ENCODE results near the gene SHC3. TPM values are rescaled to one million over a fixed set of nuclear protein-coding genes. Genes with fewer than 3 reads are reported as not detected.

The SHC3 gene
- total and polyA plus RNA-seq, 2 donors (not counting 1 experiment from before 2014, with no cell fraction given) = 1.7 to 16.2 TPM

GRCh38 chr9:89053301-89053700 is 125.3 kb downstream of the SHC3 start:
- Histone ChIP-seq H3K27me3 (ENCODE audit: control insufficient read depth, insufficient read depth, low read length) (no peaks in the 10 kb centered on the region), H3K4me1 (ENCODE audit: control insufficient read depth, extremely low read depth, insufficient read depth, low read length) (no peaks in the 10 kb centered on the region), H4K20me1 (ENCODE audit: control insufficient read depth, extremely low read depth, insufficient read depth, low read length) (no peaks in the 10 kb centered on the region), H2AFZ (ENCODE audit: low read length) (no peak overlapping the region), H3K79me2 (ENCODE audit: control insufficient read depth, insufficient read depth, low read length) (no peaks in the 10 kb centered on the region), H3K4me2 (ENCODE audit: extremely low read depth, insufficient read depth, low read length) (no peak overlapping the region), H3K9ac (ENCODE audit: insufficient read depth, low read length) (no peak overlapping the region), H3K36me3 (ENCODE audit: control insufficient read depth, insufficient read depth, low read length) (no peaks in the 10 kb centered on the region), H3K9me3 (ENCODE audit: control insufficient read depth, insufficient read depth, low read depth, low read length) (no peaks in the 10 kb centered on the region), H3K27ac (ENCODE audit: insufficient read depth, low read length) (no peak overlapping the region), H3K4me3 (replicated peaks in 1 of 4; ENCODE audit: control extremely low read depth in 1 of 4, insufficient read depth in 1 of 4, low read depth in 3 of 4, low read length in 4 of 4) (no peak overlapping the region)
- DNase-seq (ENCODE audit: low read depth in 2 of 2) = no peak
- no peak for TF ChIP-seq EZH2 (IDR thresholded peaks at IDR 0.05; ENCODE audit: low read length, missing control alignments)
- TF ChIP-seq, protein P1, sequence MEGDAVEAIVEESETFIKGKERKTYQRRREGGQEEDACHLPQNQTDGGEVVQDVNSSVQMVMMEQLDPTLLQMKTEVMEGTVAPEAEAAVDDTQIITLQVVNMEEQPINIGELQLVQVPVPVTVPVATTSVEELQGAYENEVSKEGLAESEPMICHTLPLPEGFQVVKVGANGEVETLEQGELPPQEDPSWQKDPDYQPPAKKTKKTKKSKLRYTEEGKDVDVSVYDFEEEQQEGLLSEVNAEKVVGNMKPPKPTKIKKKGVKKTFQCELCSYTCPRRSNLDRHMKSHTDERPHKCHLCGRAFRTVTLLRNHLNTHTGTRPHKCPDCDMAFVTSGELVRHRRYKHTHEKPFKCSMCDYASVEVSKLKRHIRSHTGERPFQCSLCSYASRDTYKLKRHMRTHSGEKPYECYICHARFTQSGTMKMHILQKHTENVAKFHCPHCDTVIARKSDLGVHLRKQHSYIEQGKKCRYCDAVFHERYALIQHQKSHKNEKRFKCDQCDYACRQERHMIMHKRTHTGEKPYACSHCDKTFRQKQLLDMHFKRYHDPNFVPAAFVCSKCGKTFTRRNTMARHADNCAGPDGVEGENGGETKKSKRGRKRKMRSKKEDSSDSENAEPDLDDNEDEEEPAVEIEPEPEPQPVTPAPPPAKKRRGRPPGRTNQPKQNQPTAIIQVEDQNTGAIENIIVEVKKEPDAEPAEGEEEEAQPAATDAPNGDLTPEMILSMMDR (conservative IDR thresholded peaks at IDR 0.05 in 1 of 2, IDR thresholded peaks at IDR 0.05 in 1 of 2; ENCODE audit: low read depth in 1 of 2, low read length in 2 of 2) = no peak

- no peaks in the 10 kb centered on the region for H3K36me3 ChIP-seq (ENCODE audit: control insufficient read depth, insufficient read depth, low read length)
- no peaks in the 10 kb centered on the region for H4K20me1 ChIP-seq (ENCODE audit: control insufficient read depth, extremely low read depth, insufficient read depth, low read length)
- no peak overlapping the region for H3K27ac ChIP-seq (ENCODE audit: insufficient read depth, low read length)
- H3K9me3 ChIP-seq (ENCODE audit: control insufficient read depth, insufficient read depth, low read depth, low read length) = no peaks in the 10 kb centered on the region
- no peaks in the 10 kb centered on the region for H3K79me2 ChIP-seq (ENCODE audit: control insufficient read depth, insufficient read depth, low read length)
- peak in 1 of 2 donors; percentile 24 for DNase-seq (ENCODE audit: low read depth in 2 of 2)
- no peak for TF ChIP-seq EZH2 (IDR thresholded peaks at IDR 0.05; ENCODE audit: low read length, missing control alignments)
- TF ChIP-seq, protein P1 (conservative IDR thresholded peaks at IDR 0.05 in 1 of 2, IDR thresholded peaks at IDR 0.05 in 1 of 2; ENCODE audit: low read depth in 1 of 2, low read length in 2 of 2) = no peak
- H3K4me2 ChIP-seq (ENCODE audit: extremely low read depth, insufficient read depth, low read length) = no peak overlapping the region
- H3K4me1 ChIP-seq (ENCODE audit: control insufficient read depth, extremely low read depth, insufficient read depth, low read length) = no peaks in the 10 kb centered on the region
- no peaks in the 10 kb centered on the region for H3K27me3 ChIP-seq (ENCODE audit: control insufficient read depth, insufficient read depth, low read length)
- H2AFZ ChIP-seq (ENCODE audit: low read length) = no peak overlapping the region
- H3K9ac ChIP-seq (ENCODE audit: insufficient read depth, low read length) = no peak overlapping the region
- H3K4me3 ChIP-seq (replicated peaks in 1 of 4; ENCODE audit: control extremely low read depth in 1 of 4, insufficient read depth in 1 of 4, low read depth in 3 of 4, low read length in 4 of 4) = no peak overlapping the region
These were observed 126.0 kb downstream of the SHC3 start for GRCh38 chr9:89052470-89053097.

- H3K36me3 ChIP-seq (ENCODE audit: control insufficient read depth, insufficient read depth, low read length) = no peaks in the 10 kb centered on the region
- H3K79me2 ChIP-seq (ENCODE audit: control insufficient read depth, insufficient read depth, low read length) = no peaks in the 10 kb centered on the region
- no peak overlapping the region for H3K27ac ChIP-seq (ENCODE audit: insufficient read depth, low read length)
- no peak overlapping the region for H2AFZ ChIP-seq (ENCODE audit: low read length)
- no peak overlapping the region for H3K4me2 ChIP-seq (ENCODE audit: extremely low read depth, insufficient read depth, low read length)
- no peaks in the 10 kb centered on the region for H3K27me3 ChIP-seq (ENCODE audit: control insufficient read depth, insufficient read depth, low read length)
- no peaks in the 10 kb centered on the region for H3K9me3 ChIP-seq (ENCODE audit: control insufficient read depth, insufficient read depth, low read depth, low read length)
- no peaks in the 10 kb centered on the region for H3K4me1 ChIP-seq (ENCODE audit: control insufficient read depth, extremely low read depth, insufficient read depth, low read length)
- no peak overlapping the region for H3K9ac ChIP-seq (ENCODE audit: insufficient read depth, low read length)
- H4K20me1 ChIP-seq (ENCODE audit: control insufficient read depth, extremely low read depth, insufficient read depth, low read length) = no peaks in the 10 kb centered on the region
- DNase-seq (ENCODE audit: low read depth in 2 of 2) = no peak
- TF ChIP-seq, protein P1 (conservative IDR thresholded peaks at IDR 0.05 in 1 of 2, IDR thresholded peaks at IDR 0.05 in 1 of 2; ENCODE audit: low read depth in 1 of 2, low read length in 2 of 2) = no peak
- no peak for TF ChIP-seq EZH2 (IDR thresholded peaks at IDR 0.05; ENCODE audit: low read length, missing control alignments)
- no peak overlapping the region for H3K4me3 ChIP-seq (replicated peaks in 1 of 4; ENCODE audit: control extremely low read depth in 1 of 4, insufficient read depth in 1 of 4, low read depth in 3 of 4, low read length in 4 of 4)
These were observed 127.1 kb downstream of the SHC3 start for GRCh38 chr9:89051421-89052025.
